Astrocyte (in vitro differentiated cells and primary cell): ENCODE measurements around the gene TMEM74B. TPM values are rescaled to one million over a fixed set of nuclear protein-coding genes. Genes with fewer than 3 reads are reported as not detected.

Source experiments
- DNase-seq: peaks from one replicate; pipeline ENCODE4 v3.0.0-alpha.2; 2010; ENCODE audit warnings: low read depth
- FAIRE-seq: peaks from 2 replicates; lab custom pipeline; 2011; peaks lifted over from hg19 to GRCh38; lab: Jason Lieb, UNC
- H2AFZ ChIP-seq: 2 replicates; pipeline ENCODE4 v1.6.0; 2012; ENCODE audit warnings: low read depth, low read length, inconsistent platforms
- H3K27ac ChIP-seq: 2 replicates; pipeline ENCODE4 v1.5.1; 2011; ENCODE audit warnings: low read depth, low read length, inconsistent platforms
- H3K27me3 ChIP-seq: 2 replicates; pipeline ENCODE4 v1.6.0; 2011; ENCODE audit warnings: low read length, inconsistent platforms; ENCODE audit not compliant: insufficient read depth
- H3K36me3 ChIP-seq: 2 replicates; pipeline ENCODE4 v1.5.1; 2011; ENCODE audit warnings: low read length, inconsistent platforms; ENCODE audit not compliant: insufficient read depth
- H3K4me1 ChIP-seq: 2 replicates; pipeline ENCODE4 v1.5.1; 2011; ENCODE audit warnings: low read length, inconsistent platforms; ENCODE audit not compliant: insufficient read depth
- H3K4me2 ChIP-seq: 2 replicates; pipeline ENCODE4 v1.6.0; 2012; ENCODE audit warnings: low read length, inconsistent platforms
- H3K4me3 ChIP-seq: 2 replicates; pipeline ENCODE4 v1.5.1; 2011; ENCODE audit warnings: low read depth, mild to moderate bottlenecking, low read length, inconsistent platforms; ENCODE audit not compliant: insufficient read depth
- H3K79me2 ChIP-seq: 2 replicates; pipeline ENCODE4 v1.6.0; 2012; ENCODE audit warnings: mild to moderate bottlenecking, low read length, inconsistent platforms; ENCODE audit not compliant: insufficient read depth
- H3K9ac ChIP-seq: 2 replicates; pipeline ENCODE4 v1.6.0; 2012; ENCODE audit warnings: mild to moderate bottlenecking, low read length, inconsistent platforms
- H3K9me3 ChIP-seq: 2 replicates; pipeline ENCODE4 v1.5.1; 2012; ENCODE audit warnings: low read depth, mild to moderate bottlenecking, low read length, inconsistent platforms; ENCODE audit not compliant: insufficient read depth
- H4K20me1 ChIP-seq: 2 replicates; pipeline ENCODE4 v1.6.0; 2012; ENCODE audit warnings: low read length, inconsistent platforms; ENCODE audit not compliant: insufficient read depth
- H3K27ac Mint-ChIP-seq: one replicate; pipeline ENCODE4 v1.8.0; 2021; ENCODE audit warnings: mild to moderate bottlenecking, mixed read lengths; ENCODE audit not compliant: unreplicated experiment
- H3K27me3 Mint-ChIP-seq: one replicate; pipeline ENCODE4 v1.8.0; 2021; ENCODE audit warnings: low read depth, mixed read lengths; ENCODE audit not compliant: unreplicated experiment
- H3K36me3 Mint-ChIP-seq: one replicate; pipeline ENCODE4 v1.8.0; 2021; ENCODE audit warnings: low read depth, mixed read lengths; ENCODE audit not compliant: unreplicated experiment
- H3K4me1 Mint-ChIP-seq: one replicate; pipeline ENCODE4 v1.8.0; 2021; ENCODE audit warnings: low read depth, mixed read lengths; ENCODE audit not compliant: unreplicated experiment
- H3K4me3 Mint-ChIP-seq: one replicate; pipeline ENCODE4 v1.8.0; 2021; ENCODE audit warnings: mild to moderate bottlenecking, moderate library complexity, mixed read lengths; ENCODE audit not compliant: unreplicated experiment
- H3K9me3 Mint-ChIP-seq: one replicate; pipeline ENCODE4 v1.8.0; 2021; ENCODE audit warnings: mild to moderate bottlenecking, mixed read lengths; ENCODE audit not compliant: unreplicated experiment
- EZH2 ChIP-seq: IDR thresholded peaks from 2 replicates; pipeline ENCODE4 v1.6.1; 2012; ENCODE audit warnings: mild to moderate bottlenecking, low read length, inconsistent platforms; ENCODE audit not compliant: insufficient read depth
- total RNA-seq: library from RNA; stranded (reverse); gene quantifications from 2 replicates; pipeline ENCODE4 v1.2.1, GENCODE V29; 2021
- TF ChIP-seq, protein P1 (sequence below): IDR thresholded peaks from 2 replicates; pipeline ENCODE4 v1.5.1; 2011; ENCODE audit warnings: low read depth, mild to moderate bottlenecking, inconsistent platforms, low read length, moderate library complexity; ENCODE audit not compliant: insufficient read depth

The TMEM74B gene
- total RNA-seq, 1 donor from 2014 or later: 2.1 TPM

DNA sequence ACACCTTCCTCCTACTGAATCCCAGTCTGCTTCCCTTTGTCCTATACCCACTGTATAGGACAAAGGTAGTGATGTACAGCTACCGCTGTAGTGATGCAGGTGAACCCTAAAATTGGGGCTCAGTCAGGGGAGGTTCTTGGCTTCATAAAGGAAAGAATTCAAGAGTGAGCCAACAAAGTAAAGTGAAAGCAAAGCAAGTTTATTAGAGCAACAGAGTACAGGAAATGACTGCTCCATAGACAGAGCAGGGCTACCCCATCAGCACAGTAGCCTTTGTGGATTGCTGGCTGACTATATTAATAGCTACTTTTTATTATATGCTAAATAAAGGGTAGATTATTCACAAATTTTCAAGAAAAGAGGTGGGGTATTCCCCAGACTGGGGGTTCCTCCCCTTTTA, 15.2 kb upstream of the TMEM74B start:
- Histone ChIP-seq H3K79me2 (no peaks in the 10 kb centered on the region), H4K20me1 (no peaks in the 10 kb centered on the region), H3K9ac (no peak overlapping the region), H3K27me3 (no peaks in the 10 kb centered on the region), H3K27ac (no peak overlapping the region), H3K4me2 (no peak overlapping the region), H3K4me3 (no peak overlapping the region), H2AFZ (no peak overlapping the region), H3K4me1 (no peaks in the 10 kb centered on the region), H3K36me3 (no peaks in the 10 kb centered on the region), H3K9me3 (no peaks in the 10 kb centered on the region)
- Mint-ChIP-seq H3K9me3 (no peaks in the 10 kb centered on the region), H3K4me3 (no peak overlapping the region), H3K27me3 (peaks cover 22% of the 10 kb centered on the region), H3K36me3 (peaks cover 3% of the 10 kb centered on the region), H3K27ac (no peak overlapping the region), H3K4me1 (no peaks in the 10 kb centered on the region)
- no peak for TF ChIP-seq EZH2
- TF ChIP-seq, protein P1, sequence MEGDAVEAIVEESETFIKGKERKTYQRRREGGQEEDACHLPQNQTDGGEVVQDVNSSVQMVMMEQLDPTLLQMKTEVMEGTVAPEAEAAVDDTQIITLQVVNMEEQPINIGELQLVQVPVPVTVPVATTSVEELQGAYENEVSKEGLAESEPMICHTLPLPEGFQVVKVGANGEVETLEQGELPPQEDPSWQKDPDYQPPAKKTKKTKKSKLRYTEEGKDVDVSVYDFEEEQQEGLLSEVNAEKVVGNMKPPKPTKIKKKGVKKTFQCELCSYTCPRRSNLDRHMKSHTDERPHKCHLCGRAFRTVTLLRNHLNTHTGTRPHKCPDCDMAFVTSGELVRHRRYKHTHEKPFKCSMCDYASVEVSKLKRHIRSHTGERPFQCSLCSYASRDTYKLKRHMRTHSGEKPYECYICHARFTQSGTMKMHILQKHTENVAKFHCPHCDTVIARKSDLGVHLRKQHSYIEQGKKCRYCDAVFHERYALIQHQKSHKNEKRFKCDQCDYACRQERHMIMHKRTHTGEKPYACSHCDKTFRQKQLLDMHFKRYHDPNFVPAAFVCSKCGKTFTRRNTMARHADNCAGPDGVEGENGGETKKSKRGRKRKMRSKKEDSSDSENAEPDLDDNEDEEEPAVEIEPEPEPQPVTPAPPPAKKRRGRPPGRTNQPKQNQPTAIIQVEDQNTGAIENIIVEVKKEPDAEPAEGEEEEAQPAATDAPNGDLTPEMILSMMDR: no peak
- DNase-seq: no peak
- no peak for FAIRE-seq

GRCh38 chr20:1199212-1199873, 14.6 kb upstream of the TMEM74B start:
- H3K79me2 ChIP-seq: no peaks in the 10 kb centered on the region
- Mint-ChIP-seq H3K27me3 (peaks cover 22% of the 10 kb centered on the region), H3K36me3 (peaks cover 3% of the 10 kb centered on the region), H3K9me3 (no peaks in the 10 kb centered on the region), H3K4me1 (no peaks in the 10 kb centered on the region), H3K4me3 (no peak overlapping the region), H3K27ac (no peak overlapping the region)
- no peak overlapping the region for H3K27ac ChIP-seq
- no peaks in the 10 kb centered on the region for H3K36me3 ChIP-seq
- no peaks in the 10 kb centered on the region for H3K9me3 ChIP-seq
- H3K9ac ChIP-seq: no peak overlapping the region
- no peaks in the 10 kb centered on the region for H4K20me1 ChIP-seq
- TF ChIP-seq EZH2: no peak
- TF ChIP-seq, protein P1: no peak
- no peak overlapping the region for H2AFZ ChIP-seq
- DNase-seq (no peak), FAIRE-seq (no peak)
- H3K27me3 ChIP-seq: no peaks in the 10 kb centered on the region
- H3K4me1 ChIP-seq: no peaks in the 10 kb centered on the region
- H3K4me3 ChIP-seq: no peak overlapping the region
- H3K4me2 ChIP-seq: no peak overlapping the region

- Histone ChIP-seq H3K27ac (no peak overlapping the region), H4K20me1 (no peaks in the 10 kb centered on the region), H3K9me3 (no peaks in the 10 kb centered on the region), H3K79me2 (no peaks in the 10 kb centered on the region), H2AFZ (no peak overlapping the region), H3K4me1 (no peaks in the 10 kb centered on the region), H3K36me3 (no peaks in the 10 kb centered on the region), H3K4me3 (no peak overlapping the region), H3K9ac (no peak overlapping the region), H3K4me2 (no peak overlapping the region), H3K27me3 (no peaks in the 10 kb centered on the region)
- DNase-seq (no peak), FAIRE-seq (no peak)
- no peak overlapping the region for H3K4me3 Mint-ChIP-seq
- peak overlapping the region; percentile 82 for H3K27ac Mint-ChIP-seq
- no peaks in the 10 kb centered on the region for H3K9me3 Mint-ChIP-seq
- TF ChIP-seq, protein P1: no peak
- H3K27me3 Mint-ChIP-seq: peaks cover 22% of the 10 kb centered on the region
- H3K4me1 Mint-ChIP-seq: no peaks in the 10 kb centered on the region
- H3K36me3 Mint-ChIP-seq: peaks cover 3% of the 10 kb centered on the region
These were observed 14.0 kb upstream of the TMEM74B start for GRCh38 chr20:1198751-1199150.
